Stimulated activated CD8-positive, alpha-beta memory T cell treated with anti-CD3 and anti-CD28 coated beads, Interleukin-7, amount 100 ng/mL, for 24 hours (primary cell): ENCODE measurements around the gene AREL1.
A peak's percentile ranks its signal among the peaks of the same experiment; 100 is the strongest.
"Not testable (repeated sequence)": the region's sequence is repeated elsewhere in the genome, so short reads cannot be mapped to it uniquely, and the experiment has no call there.

Experiments
- DNase-seq: peaks from one replicate; pipeline ENCODE4 v3.0.0-alpha.2; 2020; ENCODE audit warnings: low read depth

Gene AREL1

GRCh38 chr14:74712499-74713394, at the start of gene AREL1, which contains the start of gene FCF1:
Gene AREL1, minus strand, starts transcription at chr14:74713080. Its CDS starts 27,465 bp downstream, at chr14:74685615.
Gene FCF1, plus strand, starts transcription at chr14:74713144. Its CDS starts 54 bp downstream, at chr14:74713198.
- peak; percentile 59 for DNase-seq

- DNase-seq: not testable (repeated sequence)
These were observed 45.6 kb upstream of the AREL1 start for GRCh38 chr14:74758505-74758904.

GRCh38 chr14:74756326-74756725, 43.4 kb upstream of the AREL1 start:
- no peak for DNase-seq

GRCh38 chr14:74754899-74755298, 42.0 kb upstream of the AREL1 start:
- no peak for DNase-seq

- DNase-seq: no peak
These were observed 41.3 kb upstream of the AREL1 start for GRCh38 chr14:74754157-74754556.

- DNase-seq: no peak
These were observed 34.4 kb upstream of the AREL1 start for GRCh38 chr14:74747237-74747636.

GRCh38 chr14:74739293-74740030, 26.6 kb upstream of the AREL1 start:
- no peak for DNase-seq

GRCh38 chr14:74737753-74738325, 25.0 kb upstream of the AREL1 start:
- no peak for DNase-seq

GRCh38 chr14:74735125-74735524, 22.2 kb upstream of the AREL1 start:
- DNase-seq: no peak

GRCh38 chr14:74733221-74733620, 20.3 kb upstream of the AREL1 start:
- DNase-seq: no peak

GRCh38 chr14:74732387-74732786, 19.5 kb upstream of the AREL1 start:
- no peak for DNase-seq

- no peak for DNase-seq
These were observed 10.3 kb upstream of the AREL1 start for GRCh38 chr14:74723134-74723533.

GRCh38 chr14:74720526-74720925, 7.6 kb upstream of the AREL1 start:
- no peak for DNase-seq

GRCh38 chr14:74713395-74713735, 485 bp upstream of the AREL1 start:
- no peak for DNase-seq

- no peak for DNase-seq
These were observed 1.2 kb downstream of the AREL1 start for GRCh38 chr14:74711651-74712050.

- no peak for DNase-seq
These were observed 2.4 kb downstream of the AREL1 start for GRCh38 chr14:74710480-74710879.

GRCh38 chr14:74705613-74706500, 7.0 kb downstream of the AREL1 start:
- no peak for DNase-seq

GRCh38 chr14:74704656-74705055, 8.2 kb downstream of the AREL1 start:
- DNase-seq: no peak

- no peak for DNase-seq
These were observed 9.8 kb downstream of the AREL1 start for GRCh38 chr14:74703043-74703442.

GRCh38 chr14:74702293-74702692, 10.6 kb downstream of the AREL1 start:
- DNase-seq: no peak

- no peak for DNase-seq
These were observed 14.4 kb downstream of the AREL1 start for GRCh38 chr14:74698465-74698864.

- no peak for DNase-seq
These were observed 14.9 kb downstream of the AREL1 start for GRCh38 chr14:74697976-74698375.
